HG02852 (cell line): ENCODE results near the gene GAGE1.
"Not testable (repeated sequence)": the region's sequence is repeated elsewhere in the genome, so short reads cannot be mapped to it uniquely, and the experiment has no call there.

Source experiments
- ATAC-seq: cut with Tn5 transposase; IDR thresholded peaks from one replicate; pipeline ENCODE4 v1.9.1; 2021; ENCODE audit warnings: mild to moderate bottlenecking, moderate library complexity; ENCODE audit not compliant: unreplicated experiment

Gene GAGE1, protein sequence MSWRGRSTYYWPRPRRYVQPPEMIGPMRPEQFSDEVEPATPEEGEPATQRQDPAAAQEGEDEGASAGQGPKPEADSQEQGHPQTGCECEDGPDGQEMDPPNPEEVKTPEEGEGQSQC

DNA sequence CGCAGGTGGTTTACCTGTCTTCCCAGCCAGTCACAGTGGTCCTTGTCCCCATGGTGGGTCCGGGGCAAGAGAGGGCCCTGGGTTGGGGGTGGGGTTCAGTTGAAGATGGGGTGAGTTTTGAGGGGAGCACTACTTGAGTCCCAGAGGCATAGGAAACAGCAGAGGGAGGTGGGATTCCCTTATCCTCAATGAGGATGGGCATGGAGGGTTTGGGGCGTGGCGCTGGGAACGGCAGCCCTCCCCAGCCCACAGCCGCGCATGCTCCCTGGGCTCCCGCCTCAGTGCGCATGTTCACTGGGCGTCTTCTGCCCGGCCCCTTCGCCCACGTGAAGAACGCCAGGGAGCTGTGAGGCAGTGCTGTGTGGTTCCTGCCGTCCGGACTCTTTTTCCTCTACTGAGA is at the start of gene GAGE1:
TSS of gene GAGE1 (plus strand) at position 301 of the 400 bp plus-strand sequence. CDS start 1,155 bp downstream, outside the sequence.
- not testable (repeated sequence) for ATAC-seq

- ATAC-seq: not testable (repeated sequence)
Observed at GRCh38 chrX:49550989-49551388, 47.8 kb upstream of the GAGE1 start, which contains the start of gene GAGE12E. GAGE12E (plus strand) TSS chrX:49551289; CDS start chrX:49552444, 1,155 bp downstream.

- not testable (repeated sequence) for ATAC-seq
Observed at GRCh38 chrX:49560542-49560941, 38.3 kb upstream of the GAGE1 start, which contains the start of gene GAGE12F. GAGE12F (plus strand) TSS chrX:49560842; CDS start chrX:49561997, 1,155 bp downstream.

DNA sequence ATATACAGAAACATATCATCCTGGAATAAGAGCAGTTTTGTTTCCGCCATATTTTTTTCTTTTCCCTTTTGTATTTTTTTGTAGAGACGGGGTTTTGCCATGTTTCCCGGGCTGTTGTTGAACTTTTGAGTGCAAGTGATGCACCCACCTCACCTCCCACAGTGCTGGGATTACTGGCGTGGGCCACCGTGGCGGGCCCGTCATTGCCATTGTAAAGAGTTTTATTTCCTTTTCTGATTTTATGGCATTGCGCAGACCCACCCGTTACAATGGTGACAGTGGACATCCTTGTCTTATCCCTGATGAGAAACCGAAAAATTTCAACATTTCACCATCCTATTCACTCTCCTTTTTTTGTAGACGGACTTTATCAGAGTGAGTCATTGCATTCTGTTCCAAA is 30.1 kb upstream of the GAGE1 start:
- not testable (repeated sequence) for ATAC-seq

DNA sequence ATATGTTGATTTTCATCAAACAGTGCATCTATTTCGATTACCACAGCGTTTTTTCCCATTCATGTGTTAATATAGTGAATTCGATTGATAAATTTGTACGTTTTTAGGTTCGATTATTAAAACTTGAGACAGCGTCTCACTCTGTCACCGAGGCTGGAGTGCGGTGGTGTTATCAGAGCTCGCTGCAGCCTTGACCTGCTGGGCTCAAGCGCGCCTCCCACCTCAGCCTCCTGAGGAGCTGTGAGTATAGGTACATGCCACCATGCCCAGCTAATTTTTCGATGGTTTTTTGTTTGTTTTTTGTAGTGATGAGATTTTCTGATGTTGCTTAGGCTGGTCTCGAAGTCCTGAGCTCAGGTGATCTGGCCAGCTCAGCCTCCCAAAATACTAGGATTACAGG is 29.7 kb upstream of the GAGE1 start:
- not testable (repeated sequence) for ATAC-seq

DNA sequence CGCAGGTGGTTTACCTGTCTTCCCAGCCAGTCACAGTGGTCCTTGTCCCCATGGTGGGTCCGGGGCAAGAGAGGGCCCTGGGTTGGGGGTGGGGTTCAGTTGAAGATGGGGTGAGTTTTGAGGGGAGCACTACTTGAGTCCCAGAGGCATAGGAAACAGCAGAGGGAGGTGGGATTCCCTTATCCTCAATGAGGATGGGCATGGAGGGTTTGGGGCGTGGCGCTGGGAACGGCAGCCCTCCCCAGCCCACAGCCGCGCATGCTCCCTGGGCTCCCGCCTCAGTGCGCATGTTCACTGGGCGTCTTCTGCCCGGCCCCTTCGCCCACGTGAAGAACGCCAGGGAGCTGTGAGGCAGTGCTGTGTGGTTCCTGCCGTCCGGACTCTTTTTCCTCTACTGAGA is 28.7 kb upstream of the GAGE1 start, which contains the start of gene GAGE12G:
TSS of gene GAGE12G (plus strand) at position 301 of the 400 bp plus-strand sequence. CDS start 1,155 bp downstream, outside the sequence.
- ATAC-seq: not testable (repeated sequence)

DNA sequence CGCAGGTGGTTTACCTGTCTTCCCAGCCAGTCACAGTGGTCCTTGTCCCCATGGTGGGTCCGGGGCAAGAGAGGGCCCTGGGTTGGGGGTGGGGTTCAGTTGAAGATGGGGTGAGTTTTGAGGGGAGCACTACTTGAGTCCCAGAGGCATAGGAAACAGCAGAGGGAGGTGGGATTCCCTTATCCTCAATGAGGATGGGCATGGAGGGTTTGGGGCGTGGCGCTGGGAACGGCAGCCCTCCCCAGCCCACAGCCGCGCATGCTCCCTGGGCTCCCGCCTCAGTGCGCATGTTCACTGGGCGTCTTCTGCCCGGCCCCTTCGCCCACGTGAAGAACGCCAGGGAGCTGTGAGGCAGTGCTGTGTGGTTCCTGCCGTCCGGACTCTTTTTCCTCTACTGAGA is 19.2 kb upstream of the GAGE1 start, which contains the start of gene GAGE12H:
TSS of gene GAGE12H (plus strand) at position 301 of the 400 bp plus-strand sequence. CDS start 1,155 bp downstream, outside the sequence.
- not testable (repeated sequence) for ATAC-seq

- not testable (repeated sequence) for ATAC-seq
Observed at GRCh38 chrX:49589196-49589595, 9.6 kb upstream of the GAGE1 start, which contains the start of gene GAGE2A. GAGE2A (plus strand) TSS chrX:49589496; CDS start chrX:49590651, 1,155 bp downstream.

- not testable (repeated sequence) for ATAC-seq
Observed at GRCh38 chrX:49589769-49590478, 8.9 kb upstream of the GAGE1 start.

GRCh38 chrX:49590488-49590887 is 8.3 kb upstream of the GAGE1 start:
- not testable (repeated sequence) for ATAC-seq

GRCh38 chrX:49610718-49611310 is 12.0 kb downstream of the GAGE1 start:
- no peak for ATAC-seq

DNA sequence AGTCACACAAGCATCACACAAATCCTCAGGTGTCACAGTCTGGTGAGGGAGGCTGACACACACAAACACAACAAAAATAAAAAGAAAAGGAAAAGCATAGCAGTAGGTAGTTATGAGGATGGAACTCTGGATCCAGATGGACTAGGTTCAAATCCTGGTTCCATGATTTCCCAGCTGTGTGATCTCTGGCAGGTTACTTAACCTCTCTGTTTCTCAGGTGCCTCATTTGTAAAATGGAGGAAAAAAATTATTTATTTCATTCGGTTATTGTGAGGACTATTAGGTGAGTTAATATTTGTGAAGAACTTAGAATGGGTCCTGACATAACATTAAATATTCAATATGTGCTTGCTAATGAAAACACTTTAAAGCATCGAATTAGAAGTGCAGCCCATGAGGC is 19.8 kb downstream of the GAGE1 start:
- ATAC-seq: no peak

DNA sequence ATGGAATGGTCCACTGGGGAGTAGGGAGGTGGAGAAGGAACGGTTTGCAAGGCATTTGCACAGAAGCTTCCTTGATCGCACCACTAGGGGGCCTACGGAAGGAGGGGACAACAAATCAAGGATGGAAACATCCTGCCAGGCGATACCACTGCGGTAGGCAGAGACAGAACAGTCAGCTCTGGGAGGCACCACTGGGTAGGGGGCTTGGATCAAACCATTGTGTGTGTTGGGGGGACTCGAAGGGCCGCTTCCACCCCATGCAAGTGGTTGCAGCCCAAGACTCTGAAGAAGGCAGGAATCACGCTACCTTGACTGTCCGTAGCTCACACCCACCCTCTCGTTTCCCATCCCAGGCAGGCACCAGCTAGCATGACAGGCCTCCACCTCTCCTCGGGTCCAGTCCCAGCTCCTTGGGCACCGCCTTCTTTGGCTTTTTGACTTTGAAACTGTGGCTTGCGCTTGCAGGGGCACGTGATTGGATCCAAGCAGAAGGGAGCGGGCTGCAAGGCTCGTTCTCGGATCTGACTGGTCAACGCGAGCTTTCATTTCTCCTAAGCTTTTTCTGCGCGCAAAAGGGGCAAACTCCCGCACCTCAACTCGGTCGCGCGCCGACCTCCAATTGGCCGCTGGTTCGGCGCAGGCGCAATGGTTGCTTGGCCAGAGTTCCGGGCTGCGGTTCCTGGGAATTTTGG is 28.4 kb downstream of the GAGE1 start:
- ATAC-seq: no peak

DNA sequence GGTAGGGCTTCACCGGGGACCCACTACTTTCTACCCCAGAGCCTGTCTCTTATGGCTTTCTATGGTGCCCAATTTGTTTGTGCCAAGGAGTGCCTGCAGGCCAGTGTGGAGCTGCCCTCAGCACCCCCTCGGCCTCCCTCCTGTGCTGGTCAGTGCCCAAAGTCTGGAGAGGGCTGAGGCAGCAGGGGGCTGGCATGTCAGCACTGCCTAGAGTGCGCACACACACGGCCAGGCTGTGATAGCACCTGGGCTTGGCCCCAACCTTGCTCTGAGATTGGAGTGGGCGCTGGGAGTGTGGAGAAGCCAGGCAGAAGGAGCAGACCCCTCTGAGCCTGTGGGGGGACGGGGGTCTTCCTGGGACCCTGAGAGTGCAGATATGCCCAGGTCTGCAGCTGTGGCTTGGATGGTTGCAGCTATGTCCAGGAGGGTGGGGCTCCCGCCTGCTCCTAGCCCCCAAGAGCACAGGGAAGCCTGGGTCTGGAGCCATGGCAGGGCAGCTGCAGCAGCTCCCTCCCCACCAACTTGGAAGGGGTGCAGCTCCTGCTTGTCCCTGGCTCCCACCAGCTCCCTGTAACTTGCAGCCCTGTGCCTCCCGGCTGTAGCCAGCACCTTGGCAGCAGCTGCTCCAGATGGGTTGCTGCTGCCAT is 46.3 kb downstream of the GAGE1 start:
- ATAC-seq: no peak

GRCh38 chrX:49656533-49656932 is 57.7 kb downstream of the GAGE1 start:
- no peak for ATAC-seq
